Urinary bladder (tissue), 4 donors: ENCODE results near the gene CASP5. TPM values are rescaled to one million over a fixed set of nuclear protein-coding genes. Genes with fewer than 3 reads are reported as not detected.
"Not testable (repeated sequence)": the region's sequence is repeated elsewhere in the genome, so short reads cannot be mapped to it uniquely, and the experiment has no call there.

Experiments
- DNase-seq: peaks from one replicate; pipeline ENCODE4 v3.0.0-alpha.2; 2015; ENCODE audit errors: extremely low spot score
- H3K27ac ChIP-seq: one replicate; pipeline ENCODE4 v1.5.1; 2013; ENCODE audit warnings: low read depth, mild to moderate bottlenecking, moderate library complexity
- H3K36me3 ChIP-seq: one replicate; pipeline ENCODE4 v1.6.1; 2013; ENCODE audit warnings: mild to moderate bottlenecking, moderate library complexity; ENCODE audit not compliant: insufficient read depth
- H3K4me1 ChIP-seq: one replicate; pipeline ENCODE4 v1.6.1; 2013; ENCODE audit warnings: mild to moderate bottlenecking, moderate library complexity; ENCODE audit not compliant: insufficient read depth
- H3K4me3 ChIP-seq: one replicate; pipeline ENCODE4 v1.5.1; 2013; ENCODE audit warnings: low read depth, low read length
- WGBS: extraction: QIAGEN DNeasy Blood & Tissue Kit; methylation state at CpG from one replicate; pipeline ENCODE4 v1.1.7; 2013; 5-methylcytosine and 5-hydroxymethylcytosine counted together
- polyA plus RNA-seq: library from polyadenylated mRNA; stranded (reverse); fragments of 200-250 nt; gene quantifications from one replicate; pipeline ENCODE4 v1.2.3, GENCODE V29; 2013
- total RNA-seq: library from RNA; depleted of rRNA; stranded (reverse); fragments of >200 nt; gene quantifications from one replicate; pipeline ENCODE4 v1.2.3, GENCODE V29; 2014
- donor health status: healthy with polysubstance abuse.
- donor health status: healthy.

Gene CASP5
- 0.74 TPM for total RNA-seq
- polyA plus RNA-seq = 0.32 TPM

DNA sequence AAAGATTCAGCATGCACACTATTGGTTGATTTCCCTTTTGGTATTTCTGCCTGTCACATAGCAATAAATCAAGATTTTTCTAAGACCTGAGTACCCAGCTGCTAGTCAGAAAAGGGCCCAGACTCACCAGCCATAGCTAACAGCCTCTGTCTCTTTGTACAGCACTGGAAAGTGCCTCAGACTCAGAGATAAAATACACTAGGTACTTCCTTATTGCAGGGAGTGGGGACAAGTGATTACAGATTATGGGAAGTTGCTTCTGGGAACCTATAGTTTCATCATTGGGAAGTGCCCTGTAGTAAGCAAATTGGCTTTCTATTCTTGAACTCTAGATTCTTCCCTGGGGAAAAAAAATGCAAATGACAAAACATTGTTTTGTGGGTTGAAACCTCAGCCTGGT is at the start of gene CASP5:
Gene CASP5, minus strand, starts transcription at position 166 of the 400 bp plus-strand sequence. Its CDS starts 32 bp downstream, at position 134.
- Histone ChIP-seq H3K4me1 (no peaks in the 10 kb centered on the region), H3K4me3 (no peak within 1 kb of the TSS), H3K36me3 (no peaks in the 10 kb centered on the region), H3K27ac (no peak within 1 kb of the TSS)
- DNase-seq = no peak

DNA sequence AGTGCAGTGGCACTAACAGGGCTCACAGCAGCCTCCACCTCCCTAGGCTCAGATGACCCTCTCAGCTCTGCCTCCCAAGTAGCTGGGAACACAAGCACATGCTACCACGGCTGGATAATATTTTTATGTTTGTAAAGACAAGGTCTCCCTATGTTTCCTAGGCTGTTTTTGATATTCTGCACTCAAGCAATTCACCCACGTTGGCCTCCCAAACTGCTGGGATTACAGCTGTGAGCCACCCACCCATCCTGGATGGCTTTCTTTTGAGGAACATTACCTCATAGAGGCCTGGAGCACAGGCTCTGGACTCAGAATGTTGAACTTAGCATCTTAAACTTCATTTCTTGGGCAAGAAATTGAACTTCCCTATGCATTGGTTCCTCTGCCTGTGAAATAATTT is 49.1 kb upstream of the CASP5 start:
- not testable (repeated sequence) for H3K4me3 ChIP-seq, DNase-seq, H3K36me3 ChIP-seq, H3K27ac ChIP-seq, H3K4me1 ChIP-seq
- 91% methylated on average over 2 of the region's 2 CpGs for WGBS

DNA sequence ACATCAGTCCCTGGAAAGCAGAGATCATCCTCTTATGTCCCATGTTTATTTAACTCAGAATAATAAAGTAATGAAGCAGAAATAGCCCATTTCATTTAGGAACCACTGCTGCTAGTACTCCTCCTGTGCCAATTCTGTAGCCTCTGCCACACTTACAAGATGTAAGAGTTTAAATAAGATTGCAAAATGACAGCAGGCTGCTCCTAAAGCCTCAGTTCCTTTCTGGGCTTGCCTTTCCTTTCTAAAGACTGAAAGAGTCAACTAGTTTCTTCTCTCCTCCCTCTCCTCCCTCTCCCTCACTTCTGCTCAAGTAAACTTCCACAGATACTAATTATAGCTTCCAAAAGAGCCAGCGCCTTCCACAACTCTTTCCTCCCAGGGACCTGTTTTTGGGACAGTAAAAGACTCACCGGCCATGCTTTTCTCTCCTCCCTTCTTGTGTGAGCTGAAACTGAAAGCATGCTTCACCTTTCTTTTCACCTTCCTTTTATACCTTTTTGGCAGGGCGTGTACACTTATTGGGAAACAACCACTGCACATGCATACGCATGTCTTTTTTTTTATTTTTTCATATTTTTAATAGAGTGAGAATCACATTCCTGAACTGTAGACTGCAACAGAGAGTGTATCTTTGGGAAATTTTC is 48.2 kb upstream of the CASP5 start:
- no peaks in the 10 kb centered on the region for H3K36me3 ChIP-seq
- no peaks in the 10 kb centered on the region for H3K4me1 ChIP-seq
- H3K4me3 ChIP-seq = no peak overlapping the region
- H3K27ac ChIP-seq = no peak overlapping the region
- DNase-seq = no peak
- WGBS = 70% methylated on average over 4 of the region's 4 CpGs

DNA sequence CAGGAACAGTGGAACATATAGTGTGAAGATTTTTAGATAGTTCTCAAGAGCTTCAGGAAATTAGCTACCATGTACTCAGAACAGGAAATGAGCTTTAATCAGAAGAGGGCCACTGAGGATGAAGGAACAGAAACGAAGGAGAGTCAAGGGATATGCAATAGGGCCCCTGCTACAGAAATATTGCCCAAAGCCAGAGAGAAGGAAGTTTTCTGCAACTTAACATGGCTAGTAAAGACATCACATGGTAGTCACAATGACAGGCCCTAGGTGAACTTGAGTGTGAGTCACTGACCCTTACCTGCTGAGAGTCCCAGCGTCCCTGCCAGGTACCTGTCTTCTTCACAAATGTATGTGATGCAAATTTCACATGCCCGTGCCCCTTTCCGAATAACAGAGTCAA is 47.3 kb upstream of the CASP5 start:
- Histone ChIP-seq H3K4me1 (no peaks in the 10 kb centered on the region), H3K36me3 (no peaks in the 10 kb centered on the region), H3K4me3 (no peak overlapping the region), H3K27ac (no peak overlapping the region)
- no peak for DNase-seq
- WGBS = 91% methylated on average over 4 of the region's 4 CpGs

DNA sequence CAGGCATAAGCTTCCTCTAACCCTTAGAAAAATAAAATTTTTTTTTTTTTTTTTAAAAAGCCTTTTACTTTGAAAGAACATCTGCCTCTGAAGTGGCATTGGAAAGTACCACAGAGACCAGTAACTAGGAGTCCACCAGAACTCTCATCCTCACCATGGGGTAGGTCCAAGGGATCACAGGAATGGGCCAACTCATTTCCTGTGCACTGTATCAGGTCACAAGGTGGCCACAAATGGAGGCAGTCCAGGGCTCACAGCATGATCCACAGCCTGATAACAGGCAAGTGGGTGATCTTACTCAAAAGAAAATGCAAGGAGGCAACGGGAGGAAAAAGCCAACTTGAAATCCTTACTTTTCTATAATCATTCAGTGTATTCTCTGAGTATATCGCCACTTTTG is 46.8 kb upstream of the CASP5 start:
- not testable (repeated sequence) for H3K4me1 ChIP-seq, H3K36me3 ChIP-seq
- 84% methylated on average over 2 of the region's 2 CpGs for WGBS

DNA sequence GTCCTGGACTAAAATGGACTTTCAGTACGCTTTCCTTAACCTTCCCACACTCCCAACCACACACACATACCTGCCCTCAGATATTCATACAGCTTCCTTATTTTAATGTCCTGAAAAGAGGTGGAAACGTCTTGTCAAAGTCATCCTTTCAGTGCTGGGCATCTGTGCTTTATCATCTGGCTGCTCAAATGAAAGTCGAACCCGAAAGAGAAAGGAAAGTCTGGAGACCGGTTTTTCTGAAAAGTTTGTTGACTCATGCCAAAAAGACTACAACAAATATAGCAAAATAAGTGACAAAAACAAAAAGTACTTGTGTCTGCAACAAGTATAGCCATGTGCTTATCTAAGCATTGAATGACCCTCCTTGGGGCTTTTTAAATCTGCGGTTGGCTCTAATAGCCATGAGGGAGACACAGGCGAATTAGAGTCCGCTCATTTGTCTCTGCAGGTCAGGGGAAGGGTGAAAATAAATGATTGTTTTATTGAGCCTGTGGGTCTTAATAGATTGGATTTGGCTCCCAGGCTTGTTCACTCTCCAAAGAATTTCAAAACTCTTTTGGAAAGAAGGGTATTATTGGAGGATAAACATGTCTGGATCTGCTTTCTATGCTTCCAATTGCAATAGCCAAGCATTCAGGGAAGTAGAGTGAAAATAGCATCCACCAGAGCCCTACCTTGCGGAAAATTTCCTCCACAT is 40.4 kb upstream of the CASP5 start:
- 55% methylated on average over 9 of the region's 9 CpGs for WGBS
- not testable (repeated sequence) for H3K4me3 ChIP-seq

More for the DNA sequence above, 46.8 kb upstream of the CASP5 start:
- not testable (repeated sequence) for DNase-seq, H3K27ac ChIP-seq, H3K4me3 ChIP-seq

DNA sequence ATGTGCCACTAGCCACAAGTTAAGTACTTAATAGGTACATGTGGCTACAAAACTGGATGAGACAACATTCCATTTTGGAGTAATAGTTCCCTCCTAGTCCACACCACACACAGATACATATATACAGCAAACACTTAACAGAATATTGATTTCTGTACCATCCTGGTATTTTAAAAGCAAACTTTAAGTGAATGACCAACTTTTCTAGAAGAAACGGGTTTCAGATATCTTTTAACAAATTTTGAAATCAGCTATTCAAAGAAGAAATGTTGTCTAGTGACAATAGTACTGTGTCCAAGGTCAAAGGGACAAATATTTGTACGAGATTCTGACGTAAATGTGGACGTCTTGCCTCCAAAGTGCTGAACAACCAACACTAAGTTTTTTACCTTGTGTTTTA is 34.5 kb upstream of the CASP5 start:
- Histone ChIP-seq H3K27ac (no peak overlapping the region), H3K4me3 (no peak overlapping the region), H3K36me3 (no peaks in the 10 kb centered on the region), H3K4me1 (no peaks in the 10 kb centered on the region)
- DNase-seq = no peak
- WGBS = 64% methylated on average over 4 of the region's 4 CpGs

More for the DNA sequence above, 40.4 kb upstream of the CASP5 start:
- H3K27ac ChIP-seq, DNase-seq, H3K4me1 ChIP-seq, H3K36me3 ChIP-seq: not testable (repeated sequence)

DNA sequence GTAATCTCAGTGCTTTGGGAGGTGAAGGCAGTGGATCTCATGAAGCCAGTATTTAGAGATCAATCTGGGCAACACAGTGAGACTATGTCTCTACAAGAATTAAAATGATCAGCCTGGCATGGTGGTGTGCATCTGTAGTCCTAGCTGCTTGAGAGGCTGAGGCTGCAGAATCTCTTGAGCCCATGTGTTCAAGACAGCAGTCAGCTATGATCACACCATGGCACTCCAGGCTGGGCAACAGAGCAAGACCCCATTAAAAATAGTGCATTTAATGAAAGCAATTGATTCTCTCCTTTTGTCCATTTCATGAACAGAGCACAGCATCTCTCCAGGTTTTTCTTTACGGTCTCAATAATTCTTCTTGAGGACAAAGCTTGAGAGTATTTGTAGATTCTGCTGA is 33.5 kb upstream of the CASP5 start:
- no peak for DNase-seq
- Histone ChIP-seq H3K4me3 (no peak overlapping the region), H3K27ac (no peak overlapping the region), H3K4me1 (no peaks in the 10 kb centered on the region), H3K36me3 (no peaks in the 10 kb centered on the region)
- 91% methylated on average over 1 of the region's 1 CpG for WGBS

DNA sequence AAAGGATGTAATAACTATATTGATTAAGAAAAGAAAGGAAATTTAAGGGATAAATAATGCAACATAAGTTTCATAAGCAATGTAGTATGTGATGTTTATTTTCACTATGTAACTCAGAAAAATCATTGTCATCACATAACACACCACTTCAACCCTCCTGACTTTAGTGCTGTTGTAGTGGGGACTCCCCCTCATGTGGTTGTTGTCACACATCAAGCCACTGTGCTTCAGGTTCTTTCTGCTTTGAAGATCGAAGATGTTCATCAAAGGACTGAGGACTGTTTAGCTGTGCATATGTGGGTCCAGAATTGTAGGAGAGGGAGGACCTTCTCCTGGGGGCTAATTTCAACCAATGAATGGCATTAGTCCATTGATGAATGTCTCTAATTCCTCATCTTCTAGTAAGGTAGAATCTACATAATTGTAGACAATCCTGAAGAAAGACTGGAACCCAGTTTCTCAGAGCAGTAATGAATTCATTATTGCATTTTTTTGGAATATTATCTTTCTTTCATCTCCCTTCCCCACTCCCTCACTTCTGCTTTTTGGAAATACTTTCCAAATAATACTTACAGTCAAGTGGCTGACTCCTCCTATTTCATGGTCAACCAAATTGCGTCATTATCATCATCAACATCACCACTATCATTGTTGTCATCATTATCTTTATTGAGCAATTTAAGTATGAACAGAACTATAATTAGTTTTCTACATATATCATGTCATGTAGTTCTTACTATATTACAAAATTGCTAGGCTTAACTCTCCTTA is 31.9 kb upstream of the CASP5 start:
- 67% methylated on average over 2 of the region's 2 CpGs for WGBS
- Histone ChIP-seq H3K27ac (no peak overlapping the region), H3K4me1 (no peaks in the 10 kb centered on the region), H3K4me3 (no peak overlapping the region), H3K36me3 (no peaks in the 10 kb centered on the region)
- no peak for DNase-seq

DNA sequence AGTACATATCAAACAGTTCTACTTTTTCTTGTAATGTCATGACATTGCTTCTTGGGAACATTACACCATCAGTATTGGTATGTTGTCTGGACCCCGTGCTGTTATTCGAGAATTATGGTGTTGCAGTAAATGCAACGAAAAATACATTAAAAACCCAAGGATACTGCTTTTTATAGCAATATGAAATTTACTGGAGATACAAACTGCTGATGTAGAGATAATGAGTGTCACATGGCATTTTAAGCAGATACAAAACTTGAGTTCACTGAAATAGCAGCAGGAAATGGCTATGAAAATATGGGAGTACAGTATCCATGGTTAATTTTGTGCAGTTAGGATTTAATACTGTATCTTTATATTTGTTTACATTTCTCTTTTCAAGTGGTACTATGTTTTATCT is 29.5 kb upstream of the CASP5 start:
- H3K27ac ChIP-seq = no peak overlapping the region
- no peak for DNase-seq
- H3K4me1 ChIP-seq = no peaks in the 10 kb centered on the region
- no peaks in the 10 kb centered on the region for H3K36me3 ChIP-seq
- no peak overlapping the region for H3K4me3 ChIP-seq
- whole genome bisulfite sequencing = 62% methylated on average over 3 of the region's 3 CpGs

DNA sequence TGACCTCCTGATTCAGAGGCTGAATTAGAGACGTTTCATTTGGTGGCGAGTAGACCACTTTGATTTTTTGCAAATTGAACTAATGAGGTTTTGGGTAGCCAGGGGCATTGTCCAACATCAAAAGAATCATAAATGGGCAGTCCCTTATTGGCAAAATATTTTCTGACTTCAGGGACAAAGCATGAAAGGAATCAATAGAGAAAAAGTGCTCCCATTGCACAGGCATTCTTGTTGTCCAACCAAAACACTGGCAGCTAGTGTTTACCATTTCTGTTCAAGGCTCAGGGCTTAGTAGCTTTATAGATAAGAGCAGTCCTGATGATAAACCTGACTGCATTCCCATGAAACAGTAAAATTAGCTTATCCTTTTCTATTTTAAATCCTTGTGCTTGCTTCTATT is 28.6 kb upstream of the CASP5 start:
- WGBS = 87% methylated on average over 2 of the region's 2 CpGs
- no peak overlapping the region for H3K27ac ChIP-seq

DNA sequence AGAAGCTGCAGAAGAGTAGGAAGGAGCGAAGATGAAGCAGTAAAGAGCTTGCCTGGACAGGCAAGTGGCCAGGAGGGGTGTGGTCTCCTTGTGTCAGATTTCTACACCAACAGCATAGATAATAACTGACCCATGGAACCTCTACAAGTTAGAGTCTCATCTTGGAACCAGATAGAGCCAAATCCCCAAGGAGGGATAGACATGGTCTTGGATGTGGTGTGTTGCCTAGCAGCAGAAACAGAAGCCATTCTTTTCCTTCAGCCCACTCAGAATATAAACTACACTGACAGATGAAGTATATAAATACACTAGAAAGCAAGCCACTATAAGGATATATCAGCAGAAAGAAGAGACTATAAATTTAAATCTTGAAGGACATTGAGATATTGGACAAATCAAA is 26.5 kb upstream of the CASP5 start:
- Histone ChIP-seq H3K4me3 (no peak overlapping the region), H3K4me1 (peaks cover 2% of the 10 kb centered on the region), H3K36me3 (no peaks in the 10 kb centered on the region), H3K27ac (no peak overlapping the region)
- WGBS = 79% methylated on average over 1 of the region's 1 CpG
- DNase-seq = no peak

More for the DNA sequence above, 28.6 kb upstream of the CASP5 start:
- Histone ChIP-seq H3K36me3 (no peaks in the 10 kb centered on the region), H3K4me1 (no peaks in the 10 kb centered on the region), H3K4me3 (no peak overlapping the region)
- no peak for DNase-seq

DNA sequence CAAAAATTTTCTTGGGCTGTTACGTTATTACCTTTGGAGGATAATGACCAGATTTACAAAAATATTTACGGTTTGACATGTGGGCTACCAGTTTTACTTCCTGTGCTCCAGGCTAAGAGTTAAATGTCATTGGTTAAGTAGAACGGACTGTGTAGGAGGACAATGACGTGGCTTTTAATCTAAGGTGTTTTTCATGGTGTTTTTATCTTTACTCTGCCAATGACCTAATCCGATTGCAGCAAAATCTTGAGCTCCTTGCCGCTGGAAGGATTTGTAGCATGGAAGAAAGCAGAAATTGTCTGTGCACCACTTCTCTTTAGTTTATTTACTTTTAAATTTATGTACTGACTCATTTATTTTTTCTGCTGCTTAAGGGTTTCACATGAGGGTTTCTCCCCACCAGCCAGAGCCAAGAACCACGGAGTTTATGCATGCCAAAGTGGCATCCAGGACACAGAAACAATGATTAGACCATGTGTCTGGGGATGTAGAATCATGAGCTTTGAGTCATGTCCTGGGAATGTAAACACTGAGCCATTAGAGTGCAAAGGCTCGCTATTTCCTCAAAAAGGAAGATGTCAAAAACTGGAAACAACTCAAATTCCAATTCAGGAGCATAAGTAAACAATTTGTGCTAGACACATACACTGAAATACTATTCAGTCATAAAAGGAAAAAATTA is 24.1 kb upstream of the CASP5 start:
- Histone ChIP-seq H3K4me3 (no peak overlapping the region), H3K4me1 (peaks cover 2% of the 10 kb centered on the region), H3K27ac (no peak overlapping the region), H3K36me3 (no peaks in the 10 kb centered on the region)
- no peak for DNase-seq
- 25% methylated on average over 8 of the region's 8 CpGs for whole genome bisulfite sequencing
